SH-SY5Y (cell line): Measurements from ENCODE around the gene ZSCAN21.

Source experiments
- GATA2 ChIP-seq: IDR thresholded peaks from 2 replicates; pipeline ENCODE4 v1.6.1; 2011; ENCODE audit warnings: mild to moderate bottlenecking, low read depth, low read length
- GATA3 ChIP-seq: IDR thresholded peaks from 2 replicates; pipeline ENCODE4 v1.6.1; 2011; ENCODE audit warnings: low read depth, mild to moderate bottlenecking, low read length, moderate library complexity

ZSCAN21 gene

GRCh38 chr7:100098913-100099312, 49.3 kb downstream of the ZSCAN21 start:
- TF ChIP-seq GATA3 (no peak), GATA2 (no peak)

DNA sequence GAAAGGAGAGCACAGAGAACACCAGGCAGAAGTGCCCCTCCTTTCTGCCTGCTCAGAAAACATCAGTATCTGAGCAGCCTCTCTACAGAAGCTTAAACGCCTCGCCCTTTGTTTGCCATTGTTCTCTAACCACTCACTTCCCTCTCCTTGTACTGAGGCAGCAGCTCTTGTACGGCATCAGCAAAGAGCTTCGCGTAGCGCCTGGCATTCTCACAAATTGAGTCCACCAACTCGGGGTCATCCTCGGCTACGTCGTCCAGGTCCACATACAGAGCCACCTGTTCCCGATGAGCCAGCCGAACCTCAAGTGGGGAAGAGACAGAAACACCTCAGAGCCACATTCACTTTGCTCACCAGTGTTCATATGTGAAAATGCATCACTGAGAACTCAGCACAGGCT, 49.9 kb downstream of the ZSCAN21 start:
- no peak for TF ChIP-seq GATA3
- TF ChIP-seq GATA2, result no peak

DNA sequence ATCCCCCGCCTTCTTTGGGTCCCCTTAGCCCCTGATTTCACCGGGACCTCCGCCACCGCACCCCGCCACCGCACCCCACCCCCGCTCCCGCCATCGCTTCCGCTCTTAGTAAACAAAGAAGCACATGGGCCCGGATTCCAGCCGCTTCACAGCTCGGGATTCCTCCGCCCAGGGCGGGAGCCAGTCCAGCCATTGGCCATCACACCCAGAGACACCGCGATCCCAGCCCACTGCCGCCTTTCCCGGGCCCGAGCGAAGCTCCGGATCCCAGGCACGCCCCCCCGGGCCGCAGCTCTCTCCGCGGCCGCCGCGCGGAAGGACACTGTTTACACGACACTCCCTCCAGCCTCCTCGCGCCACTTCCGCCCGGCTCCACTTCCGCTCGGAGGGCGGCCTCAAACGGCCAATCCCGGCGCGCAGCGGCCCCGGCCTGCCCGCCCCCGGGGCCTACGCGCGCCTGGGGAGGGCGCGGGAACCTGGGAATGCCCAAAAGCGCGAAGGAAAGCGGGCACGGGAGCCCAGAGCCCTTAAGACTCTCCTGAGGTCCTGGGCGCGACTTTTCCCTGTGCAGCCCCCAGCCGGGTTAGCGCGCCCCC, 50.9 kb downstream of the ZSCAN21 start:
- TF ChIP-seq GATA3 (no peak), GATA2 (no peak)

DNA sequence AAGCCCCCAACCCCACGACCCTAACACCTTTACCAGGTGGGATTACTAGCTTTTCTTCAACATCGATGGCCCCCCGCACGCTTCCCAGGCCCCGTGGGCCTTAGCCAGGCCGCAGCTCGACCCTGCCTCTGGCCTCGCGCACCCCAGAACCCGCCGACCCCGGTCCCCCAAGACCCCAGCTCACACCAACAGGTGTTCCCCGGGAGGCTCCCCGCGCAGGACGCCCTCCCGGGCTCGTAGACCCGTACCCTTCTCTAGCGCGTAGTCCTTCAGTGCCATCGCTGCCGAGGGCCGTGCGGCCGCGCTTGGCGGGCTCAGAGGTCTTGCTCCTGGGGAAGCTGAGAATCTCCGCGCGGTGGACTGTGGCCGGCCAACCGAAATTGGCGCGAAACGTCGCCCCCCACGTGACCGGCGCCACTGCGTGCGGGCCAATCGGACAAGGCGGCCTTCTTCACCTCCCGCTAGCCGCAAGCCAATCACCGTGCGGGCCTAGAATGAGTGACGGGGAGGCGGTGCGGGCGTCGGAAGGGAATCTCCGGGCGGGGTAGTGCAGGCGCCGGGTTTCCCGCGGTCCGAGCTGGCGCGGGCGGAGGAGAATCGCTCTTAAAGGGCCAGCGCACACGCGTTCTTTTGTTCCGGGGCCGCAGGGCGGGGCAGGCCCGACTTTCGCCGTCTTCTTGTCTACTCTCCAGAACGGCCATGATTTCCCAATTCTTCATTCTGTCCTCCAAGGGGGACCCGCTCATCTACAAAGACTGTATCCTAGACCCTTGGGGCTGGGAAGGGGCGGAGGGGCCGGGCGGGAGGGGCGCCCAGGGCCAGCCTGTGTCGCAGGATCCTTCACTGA, 51.7 kb downstream of the ZSCAN21 start, which contains the start of the genes AP4M1 and MCM7:
TSS of gene AP4M1 (plus strand) at position 628 of the 847 bp plus-strand sequence. CDS start at position 700, 72 bp downstream.
TSS of gene MCM7 (minus strand) at position 382 of the 847 bp plus-strand sequence. CDS start at position 279, 103 bp downstream.
- no peak for TF ChIP-seq GATA2
- no peak for TF ChIP-seq GATA3

- no peak for TF ChIP-seq GATA3
- no peak for TF ChIP-seq GATA2
These were observed 53.6 kb downstream of the ZSCAN21 start for GRCh38 chr7:100102950-100103840.

- TF ChIP-seq GATA3 (no peak), GATA2 (no peak)
These were observed 56.0 kb downstream of the ZSCAN21 start for GRCh38 chr7:100105534-100105933.

DNA sequence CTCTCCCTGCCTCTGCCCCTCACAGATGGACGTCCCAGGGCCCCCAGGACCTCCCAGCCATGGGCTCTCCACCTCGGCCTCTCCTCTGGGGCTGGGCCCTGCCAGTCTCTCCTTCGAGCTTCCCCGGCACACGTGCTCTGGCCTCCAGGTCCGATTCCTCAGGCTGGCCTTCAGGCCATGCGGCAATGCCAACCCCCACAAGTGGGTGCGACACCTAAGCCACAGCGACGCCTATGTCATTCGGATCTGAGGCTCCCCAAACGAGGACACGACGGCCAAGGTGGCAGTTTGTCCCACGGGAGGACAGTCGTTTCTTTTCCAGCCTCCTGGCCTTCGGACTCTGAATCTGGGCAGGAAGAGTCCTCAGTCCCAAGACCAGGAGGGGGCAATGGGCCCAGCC, 57.1 kb downstream of the ZSCAN21 start:
- TF ChIP-seq GATA3 (no peak), GATA2 (no peak)

GRCh38 chr7:100107125-100107737, 57.7 kb downstream of the ZSCAN21 start:
- TF ChIP-seq GATA2, result no peak
- no peak for TF ChIP-seq GATA3

DNA sequence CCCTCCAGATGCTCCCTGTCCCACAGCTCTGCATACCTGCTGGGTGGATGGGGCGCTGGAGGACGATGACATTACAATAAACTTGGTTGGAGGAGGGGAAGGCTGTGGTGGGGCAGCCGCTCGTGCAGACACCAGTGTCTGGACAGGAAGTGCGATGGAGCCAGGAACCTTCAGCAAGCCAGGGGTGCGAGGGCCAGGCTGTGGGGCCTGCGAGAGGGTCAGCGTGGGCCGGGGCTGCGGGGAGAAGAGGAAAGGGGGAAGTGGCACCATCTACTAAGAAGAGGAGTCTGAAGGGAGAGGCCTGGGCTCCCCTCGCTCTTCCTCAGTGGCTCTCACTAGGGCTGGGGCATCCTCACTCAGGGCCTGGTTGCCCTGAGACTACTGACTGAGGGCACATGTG, 58.3 kb downstream of the ZSCAN21 start:
- no peak for TF ChIP-seq GATA2
- no peak for TF ChIP-seq GATA3

DNA sequence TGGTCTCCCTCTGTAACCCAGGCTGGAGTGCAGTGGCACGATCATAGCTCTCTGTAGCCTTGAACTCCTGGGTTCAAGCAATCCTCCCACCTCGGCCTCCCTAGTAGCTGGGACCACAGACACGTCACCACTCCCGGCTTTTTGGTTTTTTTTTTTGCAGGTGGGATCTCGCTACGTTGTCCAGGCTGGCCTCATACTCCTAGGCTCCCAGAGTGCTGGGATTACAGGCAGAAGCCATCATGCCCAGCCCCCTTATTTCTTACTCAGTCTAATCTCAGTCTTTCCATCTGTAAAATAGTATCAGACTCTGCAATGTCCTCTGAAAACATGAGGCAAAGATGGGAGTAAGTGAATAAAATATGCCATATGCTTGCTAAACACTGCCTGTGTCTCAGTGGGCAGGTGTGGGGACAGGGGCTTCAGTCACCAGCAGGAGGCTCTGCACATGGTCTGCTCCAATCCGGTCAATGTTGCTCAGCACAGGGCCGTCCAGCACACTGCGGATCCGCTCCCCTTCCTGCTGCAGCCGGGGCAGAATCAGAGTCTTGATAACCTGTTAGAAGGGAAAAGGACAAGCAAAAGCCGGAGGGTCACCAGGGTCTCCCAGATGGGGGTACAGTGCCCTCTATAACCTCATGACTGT, 60.1 kb downstream of the ZSCAN21 start:
- TF ChIP-seq GATA3, result no peak
- TF ChIP-seq GATA2, result no peak

- TF ChIP-seq GATA3 (no peak), GATA2 (no peak)
These were observed 61.6 kb downstream of the ZSCAN21 start for GRCh38 chr7:100111156-100111555.

DNA sequence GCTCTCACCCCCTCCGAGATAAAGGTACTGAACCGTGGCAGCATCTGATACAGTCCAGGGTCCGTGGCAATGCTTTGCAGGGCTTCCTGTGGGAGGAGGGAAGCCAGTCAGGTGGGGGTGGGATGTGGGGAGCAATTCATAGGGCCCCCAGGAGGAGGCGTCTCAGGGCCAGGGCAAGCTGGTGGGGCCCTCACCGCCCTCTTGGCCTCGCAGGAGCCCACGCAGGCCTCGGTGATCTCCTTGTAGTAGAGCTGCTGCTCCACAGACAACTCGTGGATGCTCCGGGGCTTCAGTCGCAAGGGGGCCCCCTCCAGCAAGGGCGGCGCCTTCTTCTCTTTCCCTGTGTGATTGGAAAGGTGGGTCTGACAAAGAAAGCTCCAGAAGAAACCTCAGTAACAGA, 62.3 kb downstream of the ZSCAN21 start:
- TF ChIP-seq GATA2 (no peak), GATA3 (no peak)
